GM20431 (cell line): ENCODE measurements around the gene SCNN1B.
"Not testable (repeated sequence)": the region's sequence is repeated elsewhere in the genome, so short reads cannot be mapped to it uniquely, and the experiment has no call there.

Experiments used
- in situ Hi-C: fragments of 300-500 bp; cut with MseI, MboI; formaldehyde crosslinking; loops from one replicate; pipeline ENCODE4 v1.15.0; 2020; ENCODE audit warnings: low sequenced_read_pairs; ENCODE audit not compliant: unreplicated experiment

The SCNN1B gene

DNA sequence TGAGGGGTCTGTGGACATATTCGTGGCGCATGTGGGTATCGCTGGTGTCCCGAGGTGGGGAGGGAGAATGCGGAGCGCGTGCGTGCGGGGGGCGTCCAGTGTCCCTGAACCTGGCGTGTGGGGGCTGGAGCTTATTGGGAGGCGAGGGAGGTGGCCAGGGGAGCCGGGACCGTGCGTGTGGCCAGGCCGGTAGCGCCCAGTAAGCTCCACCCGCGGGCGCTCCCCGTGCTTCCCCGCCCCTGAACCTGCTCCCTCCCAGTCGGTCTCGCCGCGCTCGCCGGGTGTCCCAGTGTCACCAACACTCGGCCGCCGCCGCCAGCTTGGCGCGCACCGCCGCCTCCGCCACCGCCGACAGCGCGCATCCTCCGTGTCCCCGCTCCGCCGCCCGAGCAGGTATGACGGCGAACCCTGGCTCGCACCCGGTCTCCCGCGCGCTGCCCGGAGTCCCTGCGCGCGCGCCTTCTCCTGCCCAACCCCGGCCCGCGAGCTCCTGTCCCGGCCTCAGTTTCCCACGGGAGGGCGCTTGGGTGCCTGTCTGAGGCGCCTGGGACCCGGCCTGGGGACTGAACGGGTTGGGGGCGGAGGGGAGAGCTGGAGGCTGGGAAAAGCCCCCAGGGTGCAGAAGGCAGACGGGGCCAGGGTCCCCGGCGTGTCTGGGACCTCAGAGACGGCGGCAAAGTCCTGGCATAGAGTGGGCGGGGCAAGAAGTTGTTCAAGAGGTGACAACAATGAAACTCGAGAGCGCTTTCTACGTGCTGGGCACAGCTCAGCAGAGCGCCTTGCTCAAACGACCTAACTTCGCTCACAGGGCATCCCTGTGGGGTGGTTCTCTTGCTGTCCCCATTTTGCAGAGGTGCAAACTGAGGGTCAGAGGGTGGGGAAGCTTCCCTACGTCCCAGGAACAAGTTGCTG, at the start of gene SCNN1B:
TSS of gene SCNN1B (plus strand) at position 258 of the 912 bp plus-strand sequence. CDS start 46,298 bp downstream, outside the sequence.
- in situ Hi-C loops: no loop called here

DNA sequence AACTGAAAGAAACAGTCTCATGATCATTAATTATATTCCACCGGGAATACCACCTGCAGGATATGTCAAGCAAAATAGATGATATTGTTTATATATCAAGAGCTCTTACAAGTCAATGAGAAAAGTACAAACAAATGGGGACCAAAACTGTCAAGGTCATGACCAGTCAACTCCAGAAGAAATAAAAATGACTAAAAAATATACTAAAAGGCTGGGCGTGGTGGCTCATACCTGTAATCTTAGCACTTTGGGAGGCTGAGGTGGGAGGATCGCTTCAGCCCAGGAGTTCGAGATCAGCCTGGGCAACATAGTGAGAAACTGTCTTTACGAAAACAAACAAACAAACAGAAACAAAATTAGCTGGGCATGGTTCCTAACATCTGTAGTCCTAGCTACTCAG, 49.8 kb upstream of the SCNN1B start:
- in situ Hi-C loops: no loop called here

DNA sequence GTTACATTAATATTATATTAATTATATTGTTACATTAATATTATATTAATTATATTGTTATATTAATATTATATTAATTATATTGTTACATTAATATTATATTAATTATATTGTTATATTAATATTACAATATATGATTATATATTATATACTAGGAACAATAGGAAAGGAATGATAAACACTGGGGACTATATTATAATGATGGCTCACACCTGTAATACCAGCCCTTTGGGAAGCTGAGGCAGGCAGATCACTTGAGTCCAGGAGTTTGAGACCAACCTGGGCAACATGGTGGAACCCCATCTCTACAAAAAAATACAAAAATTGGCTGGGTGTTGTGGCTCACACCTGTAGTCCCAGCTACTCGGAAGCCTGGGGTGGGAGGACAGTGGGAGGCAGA, 48.5 kb upstream of the SCNN1B start:
- in situ Hi-C loops: not testable (repeated sequence)

DNA sequence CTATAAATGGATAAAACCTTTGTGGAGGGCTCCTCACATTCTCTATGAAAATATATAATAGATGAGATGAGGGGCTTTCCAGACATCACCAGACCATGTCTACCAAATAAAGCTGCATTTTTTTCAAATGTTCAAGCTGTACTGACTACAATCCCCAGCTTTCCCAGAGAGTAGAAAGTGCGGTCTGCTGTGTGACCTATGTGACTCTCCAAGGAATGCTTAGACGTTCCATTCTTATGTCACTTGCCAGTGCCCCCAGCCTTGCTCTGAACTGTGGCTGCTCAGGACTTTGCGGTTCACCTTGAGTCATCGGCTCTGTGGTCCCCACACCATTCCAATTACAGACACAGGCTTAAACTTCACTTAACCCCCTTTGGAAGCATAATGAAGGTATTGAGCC, 47.8 kb upstream of the SCNN1B start:
- in situ Hi-C loops: no loop called here

- in situ Hi-C loops: no loop called here
Observed at GRCh38 chr16:23255000-23255399, 47.1 kb upstream of the SCNN1B start.

- in situ Hi-C loops: no loop called here
Observed at GRCh38 chr16:23256440-23256839, 45.7 kb upstream of the SCNN1B start.

GRCh38 chr16:23257682-23258081, 44.4 kb upstream of the SCNN1B start:
- in situ Hi-C loops: no loop called here

- in situ Hi-C loops: no loop called here
Observed at GRCh38 chr16:23258919-23259237, 43.2 kb upstream of the SCNN1B start.

DNA sequence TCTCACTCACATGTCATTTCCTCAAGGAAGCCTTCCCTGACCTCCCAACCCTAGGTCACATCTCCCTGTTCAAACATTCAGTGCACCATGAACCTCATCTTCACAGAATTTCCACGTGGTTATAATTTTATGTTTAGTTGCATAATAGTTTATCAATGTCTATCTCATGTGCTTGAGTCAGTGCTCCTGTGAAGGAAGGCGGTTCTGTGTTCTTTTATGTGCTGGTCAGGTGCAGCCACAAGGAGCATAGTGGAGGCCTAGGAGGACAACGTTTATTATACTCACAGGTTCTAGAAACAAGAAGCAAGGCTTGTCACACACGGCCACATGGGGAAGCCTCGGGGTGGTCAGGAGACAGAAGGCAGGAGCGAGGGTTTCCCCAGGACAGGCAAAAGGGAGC, 34.5 kb upstream of the SCNN1B start:
- in situ Hi-C loops: no loop called here

GRCh38 chr16:23268561-23268960, 33.5 kb upstream of the SCNN1B start:
- in situ Hi-C loops: no loop called here

GRCh38 chr16:23269248-23269953, 32.7 kb upstream of the SCNN1B start:
- in situ Hi-C loops: no loop called here

- in situ Hi-C loops: no loop called here
Observed at GRCh38 chr16:23270654-23271053, 31.4 kb upstream of the SCNN1B start.

DNA sequence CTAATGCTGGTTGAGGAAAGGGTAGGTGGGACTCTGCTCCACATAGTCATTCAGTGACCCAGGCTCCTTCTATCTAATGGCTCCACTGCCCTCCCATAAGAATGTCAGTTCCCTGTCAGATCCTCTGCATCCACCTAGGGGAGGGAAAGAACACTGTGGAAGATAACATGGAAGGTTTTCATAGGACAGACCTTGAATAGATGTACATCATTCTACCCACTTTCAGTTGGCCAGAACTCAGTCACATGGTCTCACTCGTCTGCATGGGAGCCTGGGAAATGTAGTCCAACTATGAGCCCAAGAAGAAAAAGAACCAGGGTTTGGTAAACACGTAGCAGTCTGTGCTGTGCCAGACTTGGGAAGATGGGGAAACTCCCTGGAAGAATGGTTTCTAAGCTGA, 27.1 kb upstream of the SCNN1B start:
- in situ Hi-C loops: no loop called here

GRCh38 chr16:23276821-23277220, 25.3 kb upstream of the SCNN1B start:
- in situ Hi-C loops: no loop called here

DNA sequence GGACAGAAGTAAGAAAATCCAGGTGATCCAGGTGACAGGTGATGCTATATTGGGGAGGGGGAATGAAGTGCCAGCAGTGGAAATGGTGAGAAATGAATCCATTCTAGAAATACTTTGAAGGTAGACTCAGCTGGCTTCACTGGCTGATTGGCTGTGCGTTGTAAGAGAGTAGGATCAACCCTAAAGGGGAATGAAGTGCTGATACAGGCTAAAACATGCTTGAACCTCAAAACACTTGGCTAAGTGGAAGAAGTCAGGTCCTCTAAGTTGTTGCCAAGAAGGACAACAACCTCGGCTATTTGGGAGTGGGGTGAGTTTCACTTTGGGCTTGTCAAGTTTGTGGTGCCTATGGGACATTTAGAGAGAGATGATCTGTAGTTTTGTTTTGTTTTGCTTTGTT, 24.1 kb upstream of the SCNN1B start:
- in situ Hi-C loops: no loop called here

DNA sequence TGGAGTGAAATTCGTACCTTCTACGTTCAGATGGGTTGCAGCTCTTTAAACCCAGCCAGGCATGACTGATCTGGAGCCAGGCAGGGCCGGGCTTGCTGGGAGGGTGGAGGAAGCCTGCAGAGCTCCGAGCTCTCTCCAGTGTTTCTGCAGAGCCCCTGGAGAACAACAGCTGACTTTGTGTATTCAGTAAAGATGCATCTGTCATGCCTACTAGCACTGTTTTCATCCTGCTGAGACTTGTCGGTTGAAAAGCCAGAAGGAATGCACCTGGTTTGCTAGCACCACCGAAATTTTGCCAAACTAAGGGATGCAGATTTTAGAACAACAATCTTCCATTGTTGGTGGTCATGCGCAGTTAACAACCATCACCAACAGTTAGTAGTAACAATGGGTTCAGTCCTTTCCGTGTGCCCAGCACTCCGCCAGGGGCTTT, 22.4 kb upstream of the SCNN1B start:
- in situ Hi-C loops: no loop called here

GRCh38 chr16:23280483-23280967, 21.6 kb upstream of the SCNN1B start:
- in situ Hi-C loops: no loop called here

DNA sequence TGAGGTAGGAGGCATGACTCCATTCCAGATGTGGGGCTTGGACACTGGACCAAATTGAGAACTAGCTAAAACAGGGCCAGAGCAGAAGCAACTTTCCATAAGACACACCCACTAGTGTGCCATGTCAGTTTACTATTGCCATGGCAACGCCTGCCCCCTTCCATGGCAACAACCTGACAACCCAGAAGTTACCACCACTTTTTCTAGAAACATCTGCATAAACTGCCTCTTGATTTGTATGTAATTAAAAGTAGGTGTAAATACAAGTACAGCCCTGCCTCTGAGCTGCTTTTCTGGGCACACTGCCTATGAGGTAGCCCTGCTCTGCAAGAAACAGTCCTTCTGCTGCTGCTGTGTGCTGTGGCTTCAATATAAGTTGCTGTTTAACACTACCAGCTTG, 19.5 kb upstream of the SCNN1B start:
- in situ Hi-C loops: no loop called here

- in situ Hi-C loops: no loop called here
Observed at GRCh38 chr16:23283571-23283970, 18.5 kb upstream of the SCNN1B start.

- in situ Hi-C loops: no loop called here
Observed at GRCh38 chr16:23284584-23284983, 17.5 kb upstream of the SCNN1B start.

DNA sequence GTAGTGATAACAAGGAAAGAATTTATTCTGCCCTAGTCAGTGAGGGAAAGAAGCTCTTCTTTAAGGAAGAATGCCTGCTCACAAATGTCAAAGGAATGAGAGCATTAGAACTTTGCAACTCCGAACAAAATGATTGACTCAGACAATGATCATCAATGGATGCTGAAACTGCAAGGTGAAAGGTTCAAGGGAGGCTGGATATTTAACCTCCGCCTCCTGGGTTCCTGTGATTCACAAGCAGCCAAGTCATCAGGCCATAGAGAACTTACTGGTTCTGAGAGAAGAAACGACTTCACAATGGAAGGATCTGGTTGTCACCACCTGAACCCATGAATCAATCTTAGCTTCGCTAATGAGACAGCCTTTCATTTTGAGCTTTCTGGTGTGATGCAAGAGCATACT, 16.0 kb upstream of the SCNN1B start:
- in situ Hi-C loops: no loop called here
